ENCODE measurements around the gene SBK1. TPM values are rescaled to one million over a fixed set of nuclear protein-coding genes. Genes with fewer than 3 reads are reported as not detected.

Gene SBK1
- total RNA-seq, 1 experiment from 2014 or later, result 19.2 TPM

GRCh38 chr16:28259781-28260150, 32.6 kb upstream of the SBK1 start:
- no peak for ATAC-seq
- Histone ChIP-seq H3K9me2 (ENCODE audit: insufficient read depth) (no peaks in the 10 kb centered on the region), H4K20me1 (ENCODE audit: insufficient read depth) (no peaks in the 10 kb centered on the region), H3K36me3 (ENCODE audit: control insufficient read depth in 1 of 2, insufficient read depth in 2 of 2, low read length in 2 of 2) (no peaks in the 10 kb centered on the region), H3K4me2 (ENCODE audit: low read length) (no peak overlapping the region), H2AFZ (ENCODE audit: low read depth, low read length, poor library complexity, severe bottlenecking) (no peak overlapping the region), H3K9me3 (ENCODE audit: control insufficient read depth in 1 of 2, insufficient read depth in 1 of 2, low read depth in 1 of 2, low read length in 2 of 2) (no peaks in the 10 kb centered on the region), H3K9ac (ENCODE audit: low read length) (no peak overlapping the region), H3K4me1 (ENCODE audit: control insufficient read depth in 1 of 2, insufficient read depth in 2 of 2, low read length in 2 of 2) (0 out of 4 replicates have a peak, but pooled peaks cover 0 to 8% of the 10 kb centered on the region in 2 experiments), H3K79me2 (ENCODE audit: insufficient read depth, low read length) (no peaks in the 10 kb centered on the region), H3K27me3 (ENCODE audit: insufficient read depth, low read length) (no peaks in the 10 kb centered on the region), H3K4me3 (replicated peaks in 1 of 2; ENCODE audit: low read depth in 1 of 2, low read length in 2 of 2) (no peak overlapping the region), H3K27ac (ENCODE audit: low read depth, low read length) (no peak overlapping the region)
- TF ChIP-seq JUND (IDR thresholded peaks at IDR 0.05), result no peak
- no peak for TF ChIP-seq MAX (IDR thresholded peaks at IDR 0.05)
- TF ChIP-seq CEBPB (IDR thresholded peaks at IDR 0.05; ENCODE audit: low read depth), result no peak
- TF ChIP-seq ZNF274 (IDR thresholded peaks at IDR 0.05; ENCODE audit: low read depth, low read length), result no peak
- no peak for TF ChIP-seq RAD21 (IDR thresholded peaks at IDR 0.05; ENCODE audit: low read depth)
- TF ChIP-seq ZBTB33 (IDR thresholded peaks at IDR 0.05; ENCODE audit: extremely low read depth, insufficient replicate concordance, low read length), result no peak
- TF ChIP-seq REST (IDR thresholded peaks at IDR 0.05; ENCODE audit: low read depth), result no peak
- no peak for TF ChIP-seq CBX3 (IDR thresholded peaks at IDR 0.05; ENCODE audit: low read depth)
- TF ChIP-seq EGR1 (IDR thresholded peaks at IDR 0.05; ENCODE audit: low read depth), result no peak
- TF ChIP-seq TCF7L2 (IDR thresholded peaks at IDR 0.05; ENCODE audit: borderline replicate concordance, extremely low read depth, insufficient read depth, insufficient read length), result no peak
- ChIA-PET POLR2A (no interaction called here), CTCF (no interaction called here), RAD21 (ENCODE audit: low non-redundant PET in 1 of 2, low total read pairs in 2 of 2, uncharacterized antibody in 2 of 2, unreplicated experiment in 2 of 2) (no interaction called here)
- intact Hi-C loops (cut with micrococcal nuclease), result no loop called here
- no peak for DNase-seq (ENCODE audit: low read depth, low spot score)
- BruUV-seq (replicated peaks), result no TSS peak

All from HCT116 (cell line).